Adrenal gland (tissue), 12 donors: ENCODE results near the gene AK8. TPM values are rescaled to one million over a fixed set of nuclear protein-coding genes. Genes with fewer than 3 reads are reported as not detected.

Experiments
- DNase-seq, 7 donors: peaks; one replicate each; pipeline ENCODE4 v3.0.0-alpha.2; 2019 to 2020
- H3K27ac ChIP-seq, 5 donors: fragments of 200-600 bp; sonication (generic) in 4 of 5; 1 replicate in 3 of 5; 2 replicates in 2 of 5; pipeline versions ENCODE4 v1.5.1 to v1.8.0; 2016 to 2020; ENCODE audit warnings: mild to moderate bottlenecking in 1 of 5
- H3K27me3 ChIP-seq: fragments of 200-600 bp; 2 replicates; pipeline ENCODE4 v1.8.0; 2021
- H3K36me3 ChIP-seq, 2 donors: fragments of 200-600 bp; replicated peaks in 1 of 2; 1 replicate in 1 of 2; 2 replicates in 1 of 2; pipeline versions ENCODE4 v1.5.1 to v1.8.0; 2018 to 2022
- H3K4me1 ChIP-seq, 2 donors: fragments of 200-600 bp; replicated peaks in 1 of 2; 1 replicate in 1 of 2; 2 replicates in 1 of 2; pipeline versions ENCODE4 v1.5.1 to v1.8.0; 2018 to 2021
- H3K4me3 ChIP-seq, 4 donors: fragments of 200-600 bp; sonication (generic) in 3 of 4; one replicate each; pipeline ENCODE4 v1.5.1; 2016 to 2018
- H3K9me3 ChIP-seq, 3 donors: fragments of 200-600 bp; sonication (generic) in 1 of 3; replicated peaks in 1 of 3; 1 replicate in 2 of 3; 2 replicates in 1 of 3; pipeline versions ENCODE4 v1.5.1 to v1.8.0; 2016 to 2021
- POLR2A ChIP-seq, 2 donors: fragments of 450-650 bp; IDR thresholded peaks; one replicate each; pipeline ENCODE4 v1.6.1; 2017; ENCODE audit warnings: antibody characterized with exemption in 2 of 2, mild to moderate bottlenecking in 2 of 2, moderate library complexity in 1 of 2
- WGBS, 4 donors: extraction: QIAGEN DNeasy Blood & Tissue Kit in 2 of 4; methylation state at CpG; one replicate each; pipeline versions ENCODE4 v1.1.5 to v1.1.7; 2013 to 2017; 5-methylcytosine and 5-hydroxymethylcytosine counted together
- intact Hi-C, 2 donors: fragments of 100-400 bp; cut with DNase I; formaldehyde crosslinking; loops; one replicate each; pipeline versions ENCODE4 v1.14.1 to v1.15.0; 2022 to 2023
- polyA plus RNA-seq, 3 donors: library from polyadenylated mRNA; stranded (reverse); fragments of 200-250 nt in 2 of 3; fragments of 350-450 nt in 1 of 3; fragmentation: Illumina TruSeq in 1 of 3; extraction: RNeasy Lipid Tissue Mini Kit (QIAGEN cat#74804) in 1 of 3; gene quantifications; one replicate each; pipeline ENCODE4 v1.2.3, GENCODE V29; 2013 to 2014
- total RNA-seq, 9 donors: library from RNA; depleted of rRNA in 4 of 9; stranded (reverse); fragments of >200 nt in 4 of 9; fragments of 120-200 nt in 1 of 9; fragmentation: NEBNext Ultra II Directional in 1 of 9; extraction: Animal tissue kit (Norgen Biotek cat#: 25700) in 1 of 9; gene quantifications; one replicate each; pipeline versions ENCODE4 v1.1.0 to v1.2.4, GENCODE V29; 2013 to 2023
- TF ChIP-seq, protein P1 (sequence below), 6 experiments: fragments of 450-650 bp in 4 of 6; fragments of 200-600 bp in 2 of 6; sonication (generic) in 1 of 6; IDR thresholded peaks; 1 replicate in 5 of 6; 2 replicates in 1 of 6; pipeline versions ENCODE4 v1.5.1 to v1.8.0; 2016 to 2021; ENCODE audit warnings: antibody characterized with exemption in 6 of 6, mild to moderate bottlenecking in 2 of 6, moderate library complexity in 1 of 6
- donor health status: healthy with polysubstance abuse.
- donor health status: Bipolar disorder and iron deficiency.
- donor health status: DM: yes; HTN: yes; CAD: no.
- donor health status: DM: no; HTN: no; CAD: no.
- donor health status: DM: no; HTN: no; CAD: no.
- donor health status: DM: yes; HTN: yes; CAD: no.

Gene AK8
- total and polyA plus RNA-seq, 12 donors: 0.69 to 6.0 (median 1.5) TPM

DNA sequence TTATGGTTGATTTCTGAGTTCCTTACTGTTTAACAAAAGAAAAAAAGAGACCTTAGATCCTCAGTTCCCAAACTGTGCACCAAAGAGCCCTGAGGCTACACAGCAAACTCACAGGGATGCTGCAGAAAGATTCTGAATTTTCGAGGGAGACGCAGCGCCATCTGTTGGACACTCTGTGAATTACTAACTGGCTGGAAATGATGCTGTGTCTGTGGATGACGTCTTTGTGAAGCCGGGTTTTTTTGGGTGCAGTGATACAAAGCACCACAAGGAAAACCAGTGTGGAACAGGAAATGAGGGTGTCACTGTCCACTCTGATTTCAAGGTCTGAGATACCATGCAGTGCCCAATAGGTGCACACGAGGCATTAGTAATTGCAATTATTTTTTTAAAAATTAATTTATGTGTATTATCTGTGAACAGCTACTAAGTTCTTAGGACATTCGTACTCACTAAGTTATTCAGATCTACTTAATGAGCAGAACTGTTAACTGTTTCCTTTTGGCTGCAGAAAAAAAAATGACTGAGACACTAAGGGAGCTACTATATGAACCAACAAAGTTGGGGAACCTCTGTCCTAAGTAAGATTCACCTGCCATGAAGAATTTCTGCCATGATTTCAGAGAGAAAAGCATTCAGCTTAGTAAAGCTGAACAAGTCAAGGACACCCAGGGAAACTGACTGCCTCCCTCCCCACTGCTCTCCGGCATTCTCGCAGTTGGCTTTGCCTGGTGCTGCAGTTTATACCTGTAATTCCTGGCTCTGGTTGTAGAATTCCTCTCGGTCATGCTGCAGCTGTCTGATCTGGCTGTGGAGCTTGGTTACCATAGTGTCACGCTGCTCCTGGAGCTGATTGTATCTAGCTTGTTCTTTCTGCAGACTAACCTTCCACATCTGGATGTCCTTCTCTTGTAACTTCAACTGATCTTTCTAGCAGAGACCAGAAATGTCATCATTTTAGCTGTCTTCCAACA, 24.1 kb upstream of the AK8 start:
- peak; percentile 63 to 96 (median 82) for DNase-seq
- no peak overlapping the region for H3K4me3 ChIP-seq
- H3K36me3 ChIP-seq: peaks cover 0 to 87% of the 10 kb centered on the region in 2 donors
- intact Hi-C loops: no loop called here
- 38 to 41% (median 40%) methylated on average over 11 of the region's 11 CpGs for WGBS, 4 donors
- H3K4me1 ChIP-seq: peaks cover 0 to 3% of the 10 kb centered on the region in 2 donors
- no peaks in the 10 kb centered on the region for H3K27me3 ChIP-seq
- peak overlapping the region in 1 of 5 donors; percentile 62 for H3K27ac ChIP-seq
- TF ChIP-seq, protein P1, sequence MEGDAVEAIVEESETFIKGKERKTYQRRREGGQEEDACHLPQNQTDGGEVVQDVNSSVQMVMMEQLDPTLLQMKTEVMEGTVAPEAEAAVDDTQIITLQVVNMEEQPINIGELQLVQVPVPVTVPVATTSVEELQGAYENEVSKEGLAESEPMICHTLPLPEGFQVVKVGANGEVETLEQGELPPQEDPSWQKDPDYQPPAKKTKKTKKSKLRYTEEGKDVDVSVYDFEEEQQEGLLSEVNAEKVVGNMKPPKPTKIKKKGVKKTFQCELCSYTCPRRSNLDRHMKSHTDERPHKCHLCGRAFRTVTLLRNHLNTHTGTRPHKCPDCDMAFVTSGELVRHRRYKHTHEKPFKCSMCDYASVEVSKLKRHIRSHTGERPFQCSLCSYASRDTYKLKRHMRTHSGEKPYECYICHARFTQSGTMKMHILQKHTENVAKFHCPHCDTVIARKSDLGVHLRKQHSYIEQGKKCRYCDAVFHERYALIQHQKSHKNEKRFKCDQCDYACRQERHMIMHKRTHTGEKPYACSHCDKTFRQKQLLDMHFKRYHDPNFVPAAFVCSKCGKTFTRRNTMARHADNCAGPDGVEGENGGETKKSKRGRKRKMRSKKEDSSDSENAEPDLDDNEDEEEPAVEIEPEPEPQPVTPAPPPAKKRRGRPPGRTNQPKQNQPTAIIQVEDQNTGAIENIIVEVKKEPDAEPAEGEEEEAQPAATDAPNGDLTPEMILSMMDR (IDR thresholded peaks at IDR 0.05): peak; percentile 94 to 98 (median 96)
- no peak for TF ChIP-seq POLR2A (IDR thresholded peaks at IDR 0.05)
- H3K9me3 ChIP-seq: no peaks in the 10 kb centered on the region

DNA sequence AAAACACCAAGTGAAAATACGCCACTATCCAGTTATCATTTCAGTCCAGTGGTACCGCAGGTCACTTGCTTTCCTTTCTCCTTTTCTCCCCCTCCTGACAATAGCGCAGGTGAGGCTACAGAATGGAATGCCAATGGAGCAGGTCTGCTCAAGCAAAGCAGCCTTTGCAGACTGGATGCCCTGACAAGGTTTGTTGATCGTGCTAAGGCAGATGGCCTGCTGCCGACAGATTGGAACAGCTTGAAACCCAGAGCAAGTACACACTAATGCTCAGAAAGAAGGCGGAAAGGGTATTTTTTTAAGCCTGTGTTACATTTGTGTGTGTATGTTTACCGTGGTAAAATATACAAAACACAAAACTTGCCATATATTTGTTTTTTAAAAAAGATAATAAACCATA, 20.0 kb upstream of the AK8 start:
- WGBS, 4 donors: 94 to 97% (median 96%) methylated on average over 7 of the region's 7 CpGs

DNA sequence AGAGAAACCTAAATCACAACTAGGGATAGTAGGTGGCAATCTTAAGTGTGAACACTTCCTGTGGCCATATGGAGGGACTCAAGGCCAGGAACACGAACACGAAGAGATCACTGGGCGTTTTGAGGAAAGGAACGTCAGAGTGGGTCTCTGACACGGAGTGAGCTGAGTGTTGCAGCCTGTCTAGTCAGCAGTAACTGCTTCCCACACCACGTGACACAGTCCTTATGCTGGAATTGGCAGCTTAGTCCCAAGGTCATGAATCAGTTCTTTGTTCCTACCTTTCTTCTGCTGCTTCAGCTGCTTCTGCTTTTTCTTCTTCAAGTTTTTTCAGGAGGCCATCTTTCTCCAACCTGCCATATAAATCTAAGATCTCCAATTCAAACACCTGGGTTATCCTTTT, 18.8 kb upstream of the AK8 start:
- peak; percentile 60 to 89 (median 80) for DNase-seq
- WGBS, 4 donors: 38 to 64% (median 48%) methylated on average over 4 to 6 of the region's 6 CpGs
- Histone ChIP-seq H3K36me3 (peaks cover 0 to 80% of the 10 kb centered on the region in 2 donors), H3K9me3 (no peaks in the 10 kb centered on the region), H3K4me1 (peaks cover 0 to 5% of the 10 kb centered on the region in 2 donors), H3K27me3 (no peaks in the 10 kb centered on the region), H3K4me3 (no peak overlapping the region), H3K27ac (peak overlapping the region in 3 of 5 donors; percentile 32 to 53 (median 38))
- intact Hi-C loops: no loop called here
- TF ChIP-seq, protein P1 (IDR thresholded peaks at IDR 0.05): no peak
- peak in 1 of 2 donors; percentile 7 for TF ChIP-seq POLR2A (IDR thresholded peaks at IDR 0.05)

More for the DNA sequence above, 20.0 kb upstream of the AK8 start:
- Histone ChIP-seq H3K4me3 (no peak overlapping the region), H3K27me3 (no peaks in the 10 kb centered on the region), H3K27ac (no peak overlapping the region), H3K4me1 (peaks cover 0 to 5% of the 10 kb centered on the region in 2 donors), H3K9me3 (no peaks in the 10 kb centered on the region), H3K36me3 (peaks cover 0 to 81% of the 10 kb centered on the region in 2 donors)
- DNase-seq: peak in 1 of 7 donors; percentile 28
- TF ChIP-seq, protein P1 (IDR thresholded peaks at IDR 0.05): no peak
- TF ChIP-seq POLR2A (IDR thresholded peaks at IDR 0.05): no peak
- intact Hi-C loops: no loop called here

DNA sequence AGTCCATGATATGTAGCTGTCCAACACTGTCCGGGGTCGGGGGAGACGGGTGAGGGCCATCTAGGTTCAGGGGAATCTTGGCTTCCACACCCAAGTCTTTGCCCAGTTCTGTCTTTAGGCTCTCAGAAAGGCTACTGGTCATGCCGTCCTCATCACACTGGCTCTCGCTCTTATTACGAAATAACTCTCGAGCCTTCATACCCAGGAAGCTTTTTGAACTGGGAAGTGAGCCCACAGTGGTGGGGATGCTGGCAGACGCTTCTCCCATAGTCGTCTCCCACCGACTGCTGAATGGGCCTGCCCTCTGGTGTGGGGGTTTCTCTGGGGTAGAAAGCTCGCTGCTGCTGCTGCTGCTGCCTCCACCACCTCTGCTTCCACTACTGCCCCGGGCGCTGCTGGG, 18.2 kb upstream of the AK8 start:
- no peak for DNase-seq
- H3K4me1 ChIP-seq: peaks cover 0 to 5% of the 10 kb centered on the region in 2 donors
- no peaks in the 10 kb centered on the region for H3K9me3 ChIP-seq
- intact Hi-C loops: no loop called here
- no peak overlapping the region for H3K27ac ChIP-seq
- TF ChIP-seq POLR2A (IDR thresholded peaks at IDR 0.05): no peak
- TF ChIP-seq, protein P1 (IDR thresholded peaks at IDR 0.05): no peak
- H3K4me3 ChIP-seq: no peak overlapping the region
- no peaks in the 10 kb centered on the region for H3K27me3 ChIP-seq
- WGBS, 4 donors: 89 to 94% (median 92%) methylated on average over 12 to 13 of the region's 13 CpGs
- H3K36me3 ChIP-seq: peaks cover 0 to 77% of the 10 kb centered on the region in 2 donors
